ENCODE results near the gene FAM47E.
"Not testable (repeated sequence)": the region's sequence is repeated elsewhere in the genome, so short reads cannot be mapped to it uniquely, and the experiment has no call there.

The FAM47E gene

DNA sequence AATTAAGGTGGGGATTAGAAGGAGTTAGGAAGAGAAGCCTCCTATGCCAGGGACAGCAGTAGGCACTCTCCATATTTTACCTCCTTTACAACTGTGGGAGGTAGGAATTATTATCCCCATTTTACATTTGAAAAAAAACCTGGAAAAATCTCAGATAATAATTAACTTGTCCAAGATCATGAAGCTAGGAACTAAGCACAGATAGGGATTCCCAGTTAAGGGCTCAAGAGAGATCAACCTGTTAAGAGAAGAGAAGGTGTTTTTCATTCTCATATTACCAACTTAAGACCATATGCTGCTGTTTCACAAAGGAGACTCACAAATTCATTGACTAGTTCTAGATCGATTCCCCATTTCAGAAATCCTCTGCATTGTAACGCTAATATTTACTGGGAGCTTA, 16.1 kb upstream of the FAM47E start:
- in situ Hi-C loops (cut with MboI; ENCODE audit: low pct_unique_long_range_greater_than_20kb, low sequenced_read_pairs, unreplicated experiment): no loop called here
- TF ChIP-seq, protein P1, sequence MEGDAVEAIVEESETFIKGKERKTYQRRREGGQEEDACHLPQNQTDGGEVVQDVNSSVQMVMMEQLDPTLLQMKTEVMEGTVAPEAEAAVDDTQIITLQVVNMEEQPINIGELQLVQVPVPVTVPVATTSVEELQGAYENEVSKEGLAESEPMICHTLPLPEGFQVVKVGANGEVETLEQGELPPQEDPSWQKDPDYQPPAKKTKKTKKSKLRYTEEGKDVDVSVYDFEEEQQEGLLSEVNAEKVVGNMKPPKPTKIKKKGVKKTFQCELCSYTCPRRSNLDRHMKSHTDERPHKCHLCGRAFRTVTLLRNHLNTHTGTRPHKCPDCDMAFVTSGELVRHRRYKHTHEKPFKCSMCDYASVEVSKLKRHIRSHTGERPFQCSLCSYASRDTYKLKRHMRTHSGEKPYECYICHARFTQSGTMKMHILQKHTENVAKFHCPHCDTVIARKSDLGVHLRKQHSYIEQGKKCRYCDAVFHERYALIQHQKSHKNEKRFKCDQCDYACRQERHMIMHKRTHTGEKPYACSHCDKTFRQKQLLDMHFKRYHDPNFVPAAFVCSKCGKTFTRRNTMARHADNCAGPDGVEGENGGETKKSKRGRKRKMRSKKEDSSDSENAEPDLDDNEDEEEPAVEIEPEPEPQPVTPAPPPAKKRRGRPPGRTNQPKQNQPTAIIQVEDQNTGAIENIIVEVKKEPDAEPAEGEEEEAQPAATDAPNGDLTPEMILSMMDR (IDR thresholded peaks at IDR 0.05; ENCODE audit: extremely low read depth, insufficient read depth, missing control alignments): no peak
- no peak for DNase-seq (ENCODE audit: low spot score)

DNA sequence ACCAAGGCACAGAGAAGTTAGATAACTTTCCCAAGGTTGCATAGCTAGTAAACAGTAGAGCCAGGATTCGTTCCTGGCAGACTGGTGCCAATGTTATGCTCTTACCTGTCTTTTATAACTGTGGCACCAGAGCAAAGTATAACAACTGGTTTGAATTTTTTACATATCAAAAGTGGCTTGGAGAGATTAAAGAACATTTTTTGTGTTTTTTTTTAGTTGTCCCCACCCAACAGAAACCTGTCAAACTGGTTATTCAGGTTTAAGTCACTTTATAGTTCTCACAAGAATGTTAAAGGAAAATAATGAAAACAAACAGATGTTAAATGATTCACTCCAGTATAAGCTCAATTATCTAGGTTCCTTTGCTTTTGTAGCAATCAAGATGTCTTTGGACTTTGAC, 15.6 kb upstream of the FAM47E start:
- DNase-seq (ENCODE audit: low spot score): no peak
- TF ChIP-seq, protein P1 (IDR thresholded peaks at IDR 0.05; ENCODE audit: extremely low read depth, insufficient read depth, missing control alignments): no peak
- in situ Hi-C loops (cut with MboI; ENCODE audit: low pct_unique_long_range_greater_than_20kb, low sequenced_read_pairs, unreplicated experiment): no loop called here

DNA sequence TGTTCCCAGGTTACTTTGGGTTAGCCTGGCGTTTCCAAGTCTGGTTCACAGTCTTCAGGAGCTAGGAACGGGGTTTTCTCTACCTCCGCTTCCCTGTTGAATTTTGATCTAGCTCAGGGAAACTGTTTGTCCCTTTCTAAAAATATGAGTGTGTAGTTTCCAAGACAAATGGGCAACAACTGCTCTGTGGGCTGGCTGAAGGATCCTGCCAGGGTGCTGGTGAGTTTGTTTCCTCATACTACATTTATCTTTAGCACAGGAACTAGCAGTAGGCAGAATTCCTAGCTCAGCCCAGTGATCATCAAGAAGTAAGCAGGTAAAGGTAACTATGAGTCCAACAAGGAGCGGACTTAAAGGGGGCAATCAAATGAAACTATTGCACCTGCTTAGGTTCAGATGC, 13.3 kb upstream of the FAM47E start:
- DNase-seq (ENCODE audit: low spot score): no peak
- TF ChIP-seq, protein P1 (IDR thresholded peaks at IDR 0.05; ENCODE audit: extremely low read depth, insufficient read depth, missing control alignments): no peak
- in situ Hi-C loops (cut with MboI; ENCODE audit: low pct_unique_long_range_greater_than_20kb, low sequenced_read_pairs, unreplicated experiment): no loop called here

DNA sequence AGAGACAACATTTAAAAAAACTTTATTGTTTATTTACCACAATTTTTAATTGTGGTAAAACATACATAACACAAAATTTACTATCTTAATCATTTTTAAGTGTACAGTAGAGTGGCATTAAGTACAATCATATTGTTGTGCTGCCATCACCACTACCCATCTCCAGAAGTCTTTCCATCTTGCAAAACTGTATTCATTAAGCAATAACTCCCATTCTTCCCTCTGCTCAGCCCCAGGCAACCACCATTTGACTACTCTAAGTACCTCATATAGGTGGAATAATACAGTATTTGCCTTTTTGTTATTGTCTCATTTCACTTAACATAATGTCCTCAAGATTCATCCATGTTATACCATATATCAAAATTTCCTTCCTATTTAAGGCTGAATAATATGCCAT, 12.8 kb upstream of the FAM47E start:
- TF ChIP-seq, protein P1 (IDR thresholded peaks at IDR 0.05; ENCODE audit: extremely low read depth, insufficient read depth, missing control alignments): no peak
- no peak for DNase-seq (ENCODE audit: low spot score)

DNA sequence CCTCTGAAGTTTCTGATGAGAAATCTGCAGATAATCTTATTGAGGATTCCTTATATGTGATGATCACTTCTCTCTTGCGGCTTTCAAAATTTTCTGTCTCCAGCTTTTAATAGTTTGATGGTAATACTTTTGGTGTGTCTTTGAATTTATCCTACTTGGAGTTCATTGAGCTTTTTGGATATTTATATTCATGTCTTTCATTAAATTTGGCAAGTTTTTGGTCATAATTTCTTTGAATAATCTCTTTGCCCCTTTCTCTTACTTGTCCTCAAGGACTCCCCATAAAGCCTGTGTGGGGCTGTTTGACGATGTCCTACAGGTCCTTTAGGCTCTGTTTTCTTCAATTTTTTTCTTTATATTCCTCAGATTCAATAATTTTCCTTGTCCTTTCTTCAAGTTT, 11.3 kb upstream of the FAM47E start:
- TF ChIP-seq, protein P1 (IDR thresholded peaks at IDR 0.05; ENCODE audit: extremely low read depth, insufficient read depth, missing control alignments): no peak
- in situ Hi-C loops (cut with MboI; ENCODE audit: low pct_unique_long_range_greater_than_20kb, low sequenced_read_pairs, unreplicated experiment): no loop called here

More for the DNA sequence above, 12.8 kb upstream of the FAM47E start:
- in situ Hi-C loops (cut with MboI; ENCODE audit: low pct_unique_long_range_greater_than_20kb, low sequenced_read_pairs, unreplicated experiment): no loop called here

DNA sequence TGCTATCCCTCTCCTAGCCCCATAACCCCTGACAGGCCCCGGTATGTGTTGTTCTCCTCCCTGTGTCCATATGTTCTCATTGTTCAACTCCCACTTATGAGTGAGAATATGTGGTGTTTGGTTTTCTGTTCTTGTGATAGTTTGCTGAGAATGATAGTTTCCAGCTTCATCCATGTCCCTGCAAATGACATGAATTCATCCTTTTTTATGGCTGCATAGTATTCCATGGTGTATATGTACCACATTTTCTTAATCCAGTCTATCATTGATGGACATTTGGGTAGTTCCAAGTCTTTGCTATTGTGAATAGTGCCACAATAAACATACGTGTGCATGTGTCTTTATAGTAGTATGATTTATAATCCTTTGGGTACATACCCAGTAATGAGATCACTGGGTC, 7.6 kb upstream of the FAM47E start:
- in situ Hi-C loops (cut with MboI; ENCODE audit: low pct_unique_long_range_greater_than_20kb, low sequenced_read_pairs, unreplicated experiment); DNase-seq (ENCODE audit: low spot score): not testable (repeated sequence)

More for the DNA sequence above, 11.3 kb upstream of the FAM47E start:
- no peak for DNase-seq (ENCODE audit: low spot score)

DNA sequence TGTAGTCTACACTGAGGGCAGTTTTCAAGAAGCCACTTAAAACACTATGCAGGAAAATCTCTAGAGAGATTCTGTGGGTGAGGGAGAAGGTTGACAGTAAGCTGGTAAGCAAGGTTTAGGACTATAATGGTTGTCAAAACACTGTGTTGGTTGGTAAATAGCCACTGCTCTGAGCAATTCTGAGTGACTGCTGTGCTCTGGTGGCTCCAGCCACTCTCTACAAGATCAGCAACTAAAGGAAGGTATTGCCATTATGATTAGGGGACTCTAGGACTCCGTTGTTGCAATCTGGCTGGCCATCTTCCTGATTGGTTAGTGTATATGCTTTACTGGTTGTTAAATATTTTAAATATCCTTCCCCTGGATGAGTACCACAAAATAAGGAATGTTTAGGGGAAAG, 5.5 kb upstream of the FAM47E start:
- in situ Hi-C loops (cut with MboI; ENCODE audit: low pct_unique_long_range_greater_than_20kb, low sequenced_read_pairs, unreplicated experiment): no loop called here
- no peak for DNase-seq (ENCODE audit: low spot score)
- TF ChIP-seq, protein P1 (IDR thresholded peaks at IDR 0.05; ENCODE audit: extremely low read depth, insufficient read depth, missing control alignments): peak; percentile 19
